SU-DHL-6 (cell line): ENCODE data around the gene FADS3.
"Not testable (repeated sequence)": the region's sequence is repeated elsewhere in the genome, so short reads cannot be mapped to it uniquely, and the experiment has no call there.

Source experiments
- H2AFZ ChIP-seq: fragments of 200-600 bp; sonication (generic); 2 replicates; pipeline ENCODE4 v1.6.1; 2014; ENCODE audit warnings: low read depth, mild to moderate bottlenecking, moderate library complexity, mixed read lengths, antibody characterized with exemption, low read length; ENCODE audit not compliant: severe bottlenecking
- H3F3A ChIP-seq: fragments of 200-600 bp; shearing (Covaris generic); 2 replicates; pipeline ENCODE4 v1.6.0; 2016; ENCODE audit warnings: antibody characterized with exemption, mild to moderate bottlenecking; ENCODE audit not compliant: insufficient read depth
- H3K27ac ChIP-seq: fragments of 200-600 bp; sonication (generic); 2 replicates; pipeline ENCODE4 v1.5.1; 2016; ENCODE audit warnings: low read depth, mild to moderate bottlenecking, low read length, moderate library complexity, mixed read lengths
- H3K27me3 ChIP-seq: fragments of 200-600 bp; sonication (generic), shearing (Covaris generic); 2 replicates; pipeline ENCODE4 v1.6.0; 2014; ENCODE audit warnings: mild to moderate bottlenecking, low read length
- H3K36me3 ChIP-seq: fragments of 200-600 bp; sonication (generic); 2 replicates; pipeline ENCODE4 v1.6.1; 2014; ENCODE audit warnings: mild to moderate bottlenecking, low read length, mixed read lengths
- H3K4me2 ChIP-seq: fragments of 300-600, 200-600 bp; shearing (Covaris generic), sonication (generic); 2 replicates; pipeline ENCODE4 v1.6.0; 2014; ENCODE audit warnings: low read length, low read depth, mild to moderate bottlenecking; ENCODE audit not compliant: poor library complexity, severe bottlenecking
- H3K4me3 ChIP-seq: fragments of 200-600 bp; sonication (generic); 2 replicates; pipeline ENCODE4 v1.5.1; 2014; ENCODE audit warnings: antibody characterized with exemption, low read length, mild to moderate bottlenecking, mixed read lengths; ENCODE audit not compliant: insufficient read depth, poor library complexity, severe bottlenecking
- H3K79me2 ChIP-seq: fragments of 200-600 bp; sonication (generic); 2 replicates; pipeline ENCODE4 v1.6.1; 2014; ENCODE audit warnings: mild to moderate bottlenecking, low read length, moderate library complexity; ENCODE audit not compliant: insufficient read depth
- H3K9ac ChIP-seq: fragments of 200-600 bp; sonication (generic); 2 replicates; pipeline ENCODE4 v1.7.0; 2014; ENCODE audit warnings: mild to moderate bottlenecking, low read length
- H3K9me2 ChIP-seq: fragments of 200-600 bp; sonication (generic); replicated peaks from 2 replicates; pipeline ENCODE4 v1.6.1; 2014; ENCODE audit warnings: low read length; ENCODE audit not compliant: insufficient read depth
- H3K9me3 ChIP-seq: fragments of 200-600 bp; sonication (generic); 2 replicates; pipeline ENCODE4 v1.6.1; 2014; ENCODE audit warnings: low read length, mixed read lengths; ENCODE audit not compliant: insufficient read depth
- H4K20me1 ChIP-seq: fragments of 200-600 bp; sonication (generic); 2 replicates; pipeline ENCODE4 v1.6.1; 2014; ENCODE audit warnings: low read depth, mild to moderate bottlenecking, antibody characterized with exemption, low read length, moderate library complexity, mixed read lengths
- EZH2phosphoT487 ChIP-seq: fragments of 200-600 bp; sonication (generic), shearing (Covaris generic); conservative IDR thresholded peaks from 2 replicates; pipeline ENCODE4 v1.6.1; 2018; ENCODE audit warnings: mild to moderate bottlenecking, antibody characterized with exemption, low read length, moderate library complexity, mixed read lengths
- TF ChIP-seq, protein P1 (sequence below): fragments of 200-600 bp; sonication (generic); IDR thresholded peaks from one replicate; pipeline ENCODE4 v1.5.1; 2017; ENCODE audit warnings: antibody characterized with exemption, mild to moderate bottlenecking, low read length, moderate library complexity; ENCODE audit not compliant: insufficient read depth, poor library complexity, severe bottlenecking

FADS3 gene

DNA sequence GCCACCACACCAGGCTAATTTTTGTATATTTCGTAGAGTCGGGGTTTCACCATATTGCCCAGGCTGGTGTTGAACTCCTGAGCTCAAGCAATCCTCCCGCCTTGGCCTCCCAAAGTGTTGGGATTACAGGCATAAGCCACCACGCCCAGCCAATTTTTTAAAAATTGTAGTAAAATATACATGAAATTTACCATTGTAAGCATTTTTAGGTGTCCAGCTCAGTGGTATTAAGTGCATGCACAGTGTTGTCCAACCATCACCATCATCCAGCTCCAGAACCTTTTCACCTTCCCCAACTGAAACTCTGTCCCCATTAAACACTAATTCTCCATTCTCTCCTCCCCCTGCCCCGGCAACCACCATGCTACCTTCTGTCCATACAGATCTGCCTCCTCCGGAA lies 8.5 kb downstream of the FADS3 start:
- H3K4me2 ChIP-seq, result no peak overlapping the region

DNA sequence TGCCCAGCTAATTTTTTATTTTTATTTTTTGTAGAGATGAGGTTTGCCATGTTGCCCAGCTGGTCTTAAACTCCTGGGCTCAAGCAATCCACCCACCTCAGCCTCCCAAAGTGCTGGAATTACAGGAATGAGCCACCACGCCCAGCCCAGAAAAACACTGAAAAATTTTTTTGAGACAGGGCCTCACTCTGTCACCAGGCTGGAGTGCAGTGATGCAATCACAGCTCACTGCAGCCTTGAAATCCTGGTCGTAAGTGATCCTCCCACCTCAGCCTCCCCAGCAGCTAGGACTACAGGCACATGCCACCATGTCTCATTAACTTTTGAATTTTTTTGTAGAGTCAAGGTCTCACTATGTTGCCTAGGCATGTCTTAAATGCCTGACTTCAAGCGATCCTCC lies 9.1 kb downstream of the FADS3 start:
- H3K27ac ChIP-seq, H3K36me3 ChIP-seq, H3K9me3 ChIP-seq, H3F3A ChIP-seq, H3K4me2 ChIP-seq, H2AFZ ChIP-seq, H3K4me3 ChIP-seq, H3K27me3 ChIP-seq, H3K9ac ChIP-seq, H3K9me2 ChIP-seq, H4K20me1 ChIP-seq, H3K79me2 ChIP-seq: not testable (repeated sequence)

More for the DNA sequence above, 8.5 kb downstream of the FADS3 start:
- Histone ChIP-seq H3K27ac (no peak overlapping the region), H3K79me2 (no peaks in the 10 kb centered on the region), H4K20me1 (no peaks in the 10 kb centered on the region), H3K9me3 (no peaks in the 10 kb centered on the region), H3F3A (no peaks in the 10 kb centered on the region; the same call in 1 of the 2 replicates), H3K9ac (no peak overlapping the region), H3K36me3 (no peaks in the 10 kb centered on the region), H2AFZ (no peak overlapping the region), H3K9me2 (no peaks in the 10 kb centered on the region), H3K4me3 (no peak overlapping the region), H3K27me3 (no peaks in the 10 kb centered on the region)
- TF ChIP-seq, protein P1, sequence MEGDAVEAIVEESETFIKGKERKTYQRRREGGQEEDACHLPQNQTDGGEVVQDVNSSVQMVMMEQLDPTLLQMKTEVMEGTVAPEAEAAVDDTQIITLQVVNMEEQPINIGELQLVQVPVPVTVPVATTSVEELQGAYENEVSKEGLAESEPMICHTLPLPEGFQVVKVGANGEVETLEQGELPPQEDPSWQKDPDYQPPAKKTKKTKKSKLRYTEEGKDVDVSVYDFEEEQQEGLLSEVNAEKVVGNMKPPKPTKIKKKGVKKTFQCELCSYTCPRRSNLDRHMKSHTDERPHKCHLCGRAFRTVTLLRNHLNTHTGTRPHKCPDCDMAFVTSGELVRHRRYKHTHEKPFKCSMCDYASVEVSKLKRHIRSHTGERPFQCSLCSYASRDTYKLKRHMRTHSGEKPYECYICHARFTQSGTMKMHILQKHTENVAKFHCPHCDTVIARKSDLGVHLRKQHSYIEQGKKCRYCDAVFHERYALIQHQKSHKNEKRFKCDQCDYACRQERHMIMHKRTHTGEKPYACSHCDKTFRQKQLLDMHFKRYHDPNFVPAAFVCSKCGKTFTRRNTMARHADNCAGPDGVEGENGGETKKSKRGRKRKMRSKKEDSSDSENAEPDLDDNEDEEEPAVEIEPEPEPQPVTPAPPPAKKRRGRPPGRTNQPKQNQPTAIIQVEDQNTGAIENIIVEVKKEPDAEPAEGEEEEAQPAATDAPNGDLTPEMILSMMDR, result no peak
- no peak for TF ChIP-seq EZH2phosphoT487

DNA sequence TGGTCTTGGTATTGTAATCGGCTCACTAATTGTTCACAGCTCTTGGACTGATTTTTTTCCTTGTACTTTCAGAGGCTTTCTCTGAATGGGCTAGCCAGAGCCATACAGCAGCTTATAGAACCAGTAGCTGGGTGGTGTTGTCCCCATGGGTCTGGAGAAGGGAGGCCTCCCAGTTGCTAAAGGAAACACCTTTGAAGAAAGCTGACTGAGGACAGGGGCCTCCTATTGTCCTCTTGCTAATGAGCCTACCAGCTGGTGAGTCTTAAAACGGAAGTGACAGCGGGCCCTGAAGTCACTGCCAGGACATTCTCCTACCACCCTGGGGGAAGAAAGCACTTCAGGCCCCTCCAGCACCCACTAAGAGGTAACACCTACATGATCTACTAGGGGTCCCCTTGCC lies 9.9 kb downstream of the FADS3 start:
- Histone ChIP-seq H3K9me3 (no peaks in the 10 kb centered on the region), H3K4me2 (no peak overlapping the region), H2AFZ (no peak overlapping the region), H3F3A (no peaks in the 10 kb centered on the region; the same call in 1 of the 2 replicates), H3K4me3 (no peak overlapping the region), H3K27ac (peak overlapping the region; percentile 18), H3K9me2 (no peaks in the 10 kb centered on the region), H3K36me3 (no peaks in the 10 kb centered on the region), H4K20me1 (no peaks in the 10 kb centered on the region), H3K27me3 (no peaks in the 10 kb centered on the region), H3K79me2 (no peaks in the 10 kb centered on the region), H3K9ac (no peak overlapping the region)
- no peak for TF ChIP-seq EZH2phosphoT487
- TF ChIP-seq, protein P1, result no peak

DNA sequence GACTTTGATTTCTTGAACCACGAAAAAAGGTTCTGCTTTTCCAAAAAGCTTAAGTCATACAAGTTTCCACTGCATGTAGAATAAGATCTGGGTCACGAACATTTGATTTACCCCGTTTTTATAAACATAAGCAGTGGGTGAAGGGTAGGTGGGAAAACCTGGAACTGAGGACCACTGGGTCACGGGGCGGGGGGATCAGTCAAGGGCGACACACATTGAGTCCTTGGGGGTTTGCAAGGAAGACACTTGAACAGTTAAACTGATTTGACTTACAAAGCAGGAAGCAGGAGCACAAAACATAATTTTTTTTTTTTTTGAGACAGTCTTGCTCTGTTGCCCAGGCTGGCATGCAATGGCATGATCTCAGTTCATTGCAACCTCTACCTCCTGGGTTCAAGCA lies 10.9 kb downstream of the FADS3 start:
- Histone ChIP-seq H3K9me3 (no peaks in the 10 kb centered on the region), H3K27ac (peak overlapping the region; percentile 18; the same call in 1 of the 2 replicates), H3F3A (no peaks in the 10 kb centered on the region; the same call in 1 of the 2 replicates), H3K79me2 (no peaks in the 10 kb centered on the region), H4K20me1 (no peaks in the 10 kb centered on the region), H3K27me3 (no peaks in the 10 kb centered on the region), H3K9ac (peak overlapping the region; percentile 22; the same call in 1 of the 2 replicates), H3K36me3 (no peaks in the 10 kb centered on the region), H3K4me2 (peak overlapping the region; percentile 49), H3K4me3 (peak overlapping the region; percentile 4), H2AFZ (peak overlapping the region; percentile 46), H3K9me2 (no peaks in the 10 kb centered on the region)
- TF ChIP-seq EZH2phosphoT487, result no peak
- TF ChIP-seq, protein P1, result no peak
